H1 (cell line): ENCODE measurements around the gene XRRA1. TPM values are rescaled to one million over a fixed set of nuclear protein-coding genes. Genes with fewer than 3 reads are reported as not detected.

Experiments
- CHD7 ChIP-seq: fragments of 300-600 bp; sonication (generic); IDR thresholded peaks from 2 replicates; pipeline ENCODE4 v1.7.1; 2012; ENCODE audit warnings: low read length, moderate library complexity, mild to moderate bottlenecking, inconsistent platforms; ENCODE audit not compliant: insufficient replicate concordance
- polyA plus RNA-seq, 7 experiments: library from polyadenylated mRNA; depleted of rRNA in 3 of 7; stranded (reverse) in 5 of 7; unstranded in 2 of 7; fragments of >200 nt in 5 of 7; fragments of 200-250 nt in 2 of 7; gene quantifications; 1 replicate in 5 of 7; 2 replicates in 1 of 7; 4 replicates in 1 of 7; pipeline versions ENCODE4 v1.2.1 to v1.2.3, GENCODE V29; 2011 to 2013; ENCODE audit warnings: missing spikeins in 2 of 7, mixed read lengths in 2 of 7
- total RNA-seq: library from RNA; stranded (reverse); fragmentation: NEBNext Ultra II Directional; extraction: Animal tissue kit (Norgen Biotek cat#: 25700); gene quantifications from 2 replicates; pipeline ENCODE4 v1.2.1, GENCODE V29; 2021

Gene XRRA1
- total and polyA plus RNA-seq, 2 of the 8 experiments (the other 6 are each of a cell fraction or from before 2014, with no cell fraction given) = 2.1 to 7.1 TPM

- TF ChIP-seq CHD7 = no peak
Measured at GRCh38 chr11:74809801-74810200, 139.1 kb downstream of the XRRA1 start (continued).
